Brain pericyte (primary cell): ENCODE results near the gene THSD1.
"Not testable (repeated sequence)": the region's sequence is repeated elsewhere in the genome, so short reads cannot be mapped to it uniquely, and the experiment has no call there.

Source experiments
- DNase-seq: peaks from one replicate; pipeline ENCODE4 v3.0.0-alpha.2; 2012; ENCODE audit warnings: low read depth, low spot score

The THSD1 gene

GRCh38 chr13:52408071-52408658, 2.2 kb upstream of the THSD1 start:
- DNase-seq = not testable (repeated sequence)

GRCh38 chr13:52407436-52407835, 1.5 kb upstream of the THSD1 start:
- DNase-seq = not testable (repeated sequence)

GRCh38 chr13:52406629-52407028, 657 bp upstream of the THSD1 start:
- DNase-seq = no peak

- no peak for DNase-seq
Measured at GRCh38 chr13:52405369-52405766, 604 bp downstream of the THSD1 start.

GRCh38 chr13:52399708-52400107, 6.3 kb downstream of the THSD1 start:
- no peak for DNase-seq

GRCh38 chr13:52399046-52399445, 6.9 kb downstream of the THSD1 start:
- no peak for DNase-seq

- no peak for DNase-seq
Measured at GRCh38 chr13:52395704-52396103, 10.3 kb downstream of the THSD1 start.

GRCh38 chr13:52394586-52394985, 11.4 kb downstream of the THSD1 start:
- DNase-seq = no peak

- no peak for DNase-seq
Measured at GRCh38 chr13:52393572-52394357, 12.2 kb downstream of the THSD1 start.

- no peak for DNase-seq
Measured at GRCh38 chr13:52387721-52388120, 18.3 kb downstream of the THSD1 start.

GRCh38 chr13:52385870-52386269, 20.1 kb downstream of the THSD1 start:
- no peak for DNase-seq

- DNase-seq = no peak
Measured at GRCh38 chr13:52383366-52383765, 22.6 kb downstream of the THSD1 start.

GRCh38 chr13:52378312-52378711, 27.7 kb downstream of the THSD1 start:
- no peak for DNase-seq

- no peak for DNase-seq
Measured at GRCh38 chr13:52377898-52378297, 28.1 kb downstream of the THSD1 start.

- no peak for DNase-seq
Measured at GRCh38 chr13:52374873-52375411, 31.0 kb downstream of the THSD1 start.

- no peak for DNase-seq
Measured at GRCh38 chr13:52374389-52374788, 31.6 kb downstream of the THSD1 start.

GRCh38 chr13:52373277-52373676, 32.7 kb downstream of the THSD1 start:
- not testable (repeated sequence) for DNase-seq

GRCh38 chr13:52371736-52372247, 34.2 kb downstream of the THSD1 start:
- no peak for DNase-seq

- no peak for DNase-seq
Measured at GRCh38 chr13:52366291-52366690, 39.7 kb downstream of the THSD1 start.

- DNase-seq = not testable (repeated sequence)
Measured at GRCh38 chr13:52362169-52362887, 43.6 kb downstream of the THSD1 start.

- DNase-seq = no peak
Measured at GRCh38 chr13:52361225-52361624, 44.7 kb downstream of the THSD1 start.

- no peak for DNase-seq
Measured at GRCh38 chr13:52359534-52359933, 46.4 kb downstream of the THSD1 start.
